ENCODE measurements around the gene ANKLE1. TPM values are rescaled to one million over a fixed set of nuclear protein-coding genes. Genes with fewer than 3 reads are reported as not detected.

ANKLE1 gene
- total RNA-seq, 1 experiment from 2014 or later: 9.1 TPM

DNA sequence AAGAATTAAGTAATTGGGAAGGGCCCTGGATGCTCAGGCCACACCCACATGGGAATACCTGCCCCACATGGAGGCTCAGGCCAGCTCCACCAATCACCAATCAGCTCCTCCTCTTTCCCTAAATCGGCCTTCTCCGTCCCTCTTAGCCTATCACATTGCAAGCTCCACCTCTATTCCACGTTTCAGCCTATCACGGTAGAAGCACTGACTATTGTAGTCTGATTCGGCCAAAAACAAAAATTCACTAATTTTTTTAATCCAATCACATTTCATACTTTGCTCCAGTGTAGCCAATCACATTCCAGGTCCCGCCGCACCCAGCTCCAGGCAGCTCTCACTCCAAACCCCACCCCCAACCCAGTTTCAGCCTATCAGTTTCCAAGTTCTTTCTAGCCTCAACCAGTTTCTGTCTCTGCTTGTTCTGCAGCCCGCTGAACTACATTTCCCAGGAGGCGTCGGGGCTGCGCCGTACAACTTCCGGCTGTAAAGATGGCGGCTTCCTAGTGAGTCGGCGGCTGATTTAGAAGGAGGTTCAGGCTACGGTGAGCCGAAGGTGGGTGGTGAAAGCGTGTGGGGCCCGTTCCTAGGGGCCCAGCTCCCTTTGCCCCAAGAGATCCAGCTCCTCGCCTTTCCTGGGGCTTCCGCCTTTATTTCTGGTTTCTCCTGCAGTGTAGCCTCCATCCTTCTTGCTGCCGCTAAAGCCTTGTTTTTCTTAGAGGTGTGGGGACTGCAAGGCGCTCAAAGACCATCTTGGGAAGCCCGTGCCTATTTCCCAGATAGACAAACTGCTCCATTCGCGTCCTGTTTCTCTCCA, 14.5 kb upstream of the ANKLE1 start, which contains the start of gene BABAM1 (continued):
- TF ChIP-seq USF2 (CRISPR knock-in tag; IDR thresholded peaks at IDR 0.05): no peak
- TF ChIP-seq, protein P1, sequence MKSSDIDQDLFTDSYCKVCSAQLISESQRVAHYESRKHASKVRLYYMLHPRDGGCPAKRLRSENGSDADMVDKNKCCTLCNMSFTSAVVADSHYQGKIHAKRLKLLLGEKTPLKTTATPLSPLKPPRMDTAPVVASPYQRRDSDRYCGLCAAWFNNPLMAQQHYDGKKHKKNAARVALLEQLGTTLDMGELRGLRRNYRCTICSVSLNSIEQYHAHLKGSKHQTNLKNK (CRISPR knock-in tag; IDR thresholded peaks at IDR 0.05): no peak
- peak; percentile 84 for TF ChIP-seq NFYB (CRISPR knock-in tag; conservative IDR thresholded peaks at IDR 0.05; ENCODE audit: low read depth)
- no peak for TF ChIP-seq ETV6 (CRISPR knock-in tag; IDR thresholded peaks at IDR 0.05)
- TF ChIP-seq PREB (CRISPR knock-in tag; IDR thresholded peaks at IDR 0.05; ENCODE audit: borderline replicate concordance): no peak
- TF ChIP-seq ZNF396 (CRISPR knock-in tag; IDR thresholded peaks at IDR 0.05; ENCODE audit: borderline replicate concordance): no peak
- TF ChIP-seq ATF1 (CRISPR knock-in tag; IDR thresholded peaks at IDR 0.05): no peak
- no peak for TF ChIP-seq SMAD3 (CRISPR knock-in tag; IDR thresholded peaks at IDR 0.05; ENCODE audit: borderline replicate concordance)
- TF ChIP-seq ESRRA (CRISPR knock-in tag; IDR thresholded peaks at IDR 0.05; ENCODE audit: borderline replicate concordance): no peak
- no peak for TF ChIP-seq SOX15 (CRISPR knock-in tag; IDR thresholded peaks at IDR 0.05)
- TF ChIP-seq TP53 (CRISPR knock-in tag; IDR thresholded peaks at IDR 0.05): no peak
- no peak for TF ChIP-seq ZNF423 (CRISPR knock-in tag; IDR thresholded peaks at IDR 0.05)
- TF ChIP-seq KAT7 (CRISPR knock-in tag; IDR thresholded peaks at IDR 0.05; ENCODE audit: borderline replicate concordance): no peak
- TF ChIP-seq, protein P2, sequence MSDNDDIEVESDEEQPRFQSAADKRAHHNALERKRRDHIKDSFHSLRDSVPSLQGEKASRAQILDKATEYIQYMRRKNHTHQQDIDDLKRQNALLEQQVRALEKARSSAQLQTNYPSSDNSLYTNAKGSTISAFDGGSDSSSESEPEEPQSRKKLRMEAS (CRISPR knock-in tag; IDR thresholded peaks at IDR 0.05): 0 out of 2 replicates have a peak, but pooled peaks have one; percentile 27
- no peak for TF ChIP-seq JAZF1 (CRISPR knock-in tag; IDR thresholded peaks at IDR 0.05)
- peak; percentile 64 for TF ChIP-seq SP1 (CRISPR knock-in tag; conservative IDR thresholded peaks at IDR 0.05)
- no peak for TF ChIP-seq ZNF263 (CRISPR knock-in tag; IDR thresholded peaks at IDR 0.05; ENCODE audit: low read depth)
- TF ChIP-seq, protein P3, sequence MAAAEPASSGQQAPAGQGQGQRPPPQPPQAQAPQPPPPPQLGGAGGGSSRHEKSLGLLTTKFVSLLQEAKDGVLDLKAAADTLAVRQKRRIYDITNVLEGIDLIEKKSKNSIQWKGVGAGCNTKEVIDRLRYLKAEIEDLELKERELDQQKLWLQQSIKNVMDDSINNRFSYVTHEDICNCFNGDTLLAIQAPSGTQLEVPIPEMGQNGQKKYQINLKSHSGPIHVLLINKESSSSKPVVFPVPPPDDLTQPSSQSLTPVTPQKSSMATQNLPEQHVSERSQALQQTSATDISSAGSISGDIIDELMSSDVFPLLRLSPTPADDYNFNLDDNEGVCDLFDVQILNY (CRISPR knock-in tag; IDR thresholded peaks at IDR 0.05): no peak
- TF ChIP-seq, protein P4, sequence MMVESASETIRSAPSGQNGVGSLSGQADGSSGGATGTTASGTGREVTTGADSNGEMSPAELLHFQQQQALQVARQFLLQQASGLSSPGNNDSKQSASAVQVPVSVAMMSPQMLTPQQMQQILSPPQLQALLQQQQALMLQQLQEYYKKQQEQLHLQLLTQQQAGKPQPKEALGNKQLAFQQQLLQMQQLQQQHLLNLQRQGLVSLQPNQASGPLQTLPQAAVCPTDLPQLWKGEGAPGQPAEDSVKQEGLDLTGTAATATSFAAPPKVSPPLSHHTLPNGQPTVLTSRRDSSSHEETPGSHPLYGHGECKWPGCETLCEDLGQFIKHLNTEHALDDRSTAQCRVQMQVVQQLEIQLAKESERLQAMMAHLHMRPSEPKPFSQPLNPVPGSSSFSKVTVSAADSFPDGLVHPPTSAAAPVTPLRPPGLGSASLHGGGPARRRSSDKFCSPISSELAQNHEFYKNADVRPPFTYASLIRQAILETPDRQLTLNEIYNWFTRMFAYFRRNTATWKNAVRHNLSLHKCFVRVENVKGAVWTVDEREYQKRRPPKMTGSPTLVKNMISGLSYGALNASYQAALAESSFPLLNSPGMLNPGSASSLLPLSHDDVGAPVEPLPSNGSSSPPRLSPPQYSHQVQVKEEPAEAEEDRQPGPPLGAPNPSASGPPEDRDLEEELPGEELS (CRISPR knock-in tag; IDR thresholded peaks at IDR 0.05): no peak
- no peak for TF ChIP-seq ZNF532 (CRISPR knock-in tag; IDR thresholded peaks at IDR 0.05; ENCODE audit: borderline replicate concordance)
- no peak for TF ChIP-seq FOXJ3 (CRISPR knock-in tag; IDR thresholded peaks at IDR 0.05; ENCODE audit: borderline replicate concordance)
- TF ChIP-seq ZNF317 (CRISPR knock-in tag; IDR thresholded peaks at IDR 0.05; ENCODE audit: borderline replicate concordance, low read depth): no peak
- TF ChIP-seq PRRX2 (CRISPR knock-in tag; IDR thresholded peaks at IDR 0.05): no peak
- TF ChIP-seq ZNF121 (CRISPR knock-in tag; IDR thresholded peaks at IDR 0.05): no peak
- TF ChIP-seq SMAD4 (CRISPR knock-in tag; IDR thresholded peaks at IDR 0.05): no peak
- no peak for TF ChIP-seq CBFB (CRISPR knock-in tag; IDR thresholded peaks at IDR 0.05; ENCODE audit: low read depth)
- no peak for TF ChIP-seq CTCF (IDR thresholded peaks at IDR 0.05)

All from WTC11 (cell line).